ENCODE measurements around the gene CPLX3.
"Not testable (repeated sequence)": the region's sequence is repeated elsewhere in the genome, so short reads cannot be mapped to it uniquely, and the experiment has no call there.

Gene CPLX3

GRCh38 chr15:74784426-74785193 is 41.8 kb upstream of the CPLX3 start:
- ChIA-PET POLR2A (interaction anchor here (0.6 to 1.2 kb wide), 2 partner anchors 111 to 122 kb away, joined by 3 to 5 read pairs; partner anchors contain the start of gene FAM219B), CTCF (interaction anchor here (1.1 to 33.5 kb wide), 13 partner anchors 9 to 402 kb away, joined by 5 to 1672 read pairs (median 11); partner anchors contain the start of genes CLK3, RPP25 and ULK3)
- DNase-seq (ENCODE audit: low read depth, low spot score) = no peak
- no peak overlapping the region; the same call in 1 of the 2 replicates for H3K4me3 ChIP-seq (ENCODE audit: low read depth, low read length)
- TF ChIP-seq, protein P1, sequence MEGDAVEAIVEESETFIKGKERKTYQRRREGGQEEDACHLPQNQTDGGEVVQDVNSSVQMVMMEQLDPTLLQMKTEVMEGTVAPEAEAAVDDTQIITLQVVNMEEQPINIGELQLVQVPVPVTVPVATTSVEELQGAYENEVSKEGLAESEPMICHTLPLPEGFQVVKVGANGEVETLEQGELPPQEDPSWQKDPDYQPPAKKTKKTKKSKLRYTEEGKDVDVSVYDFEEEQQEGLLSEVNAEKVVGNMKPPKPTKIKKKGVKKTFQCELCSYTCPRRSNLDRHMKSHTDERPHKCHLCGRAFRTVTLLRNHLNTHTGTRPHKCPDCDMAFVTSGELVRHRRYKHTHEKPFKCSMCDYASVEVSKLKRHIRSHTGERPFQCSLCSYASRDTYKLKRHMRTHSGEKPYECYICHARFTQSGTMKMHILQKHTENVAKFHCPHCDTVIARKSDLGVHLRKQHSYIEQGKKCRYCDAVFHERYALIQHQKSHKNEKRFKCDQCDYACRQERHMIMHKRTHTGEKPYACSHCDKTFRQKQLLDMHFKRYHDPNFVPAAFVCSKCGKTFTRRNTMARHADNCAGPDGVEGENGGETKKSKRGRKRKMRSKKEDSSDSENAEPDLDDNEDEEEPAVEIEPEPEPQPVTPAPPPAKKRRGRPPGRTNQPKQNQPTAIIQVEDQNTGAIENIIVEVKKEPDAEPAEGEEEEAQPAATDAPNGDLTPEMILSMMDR (IDR thresholded peaks at IDR 0.05; ENCODE audit: insufficient read depth, low read length, missing control alignments) = no peak

DNA sequence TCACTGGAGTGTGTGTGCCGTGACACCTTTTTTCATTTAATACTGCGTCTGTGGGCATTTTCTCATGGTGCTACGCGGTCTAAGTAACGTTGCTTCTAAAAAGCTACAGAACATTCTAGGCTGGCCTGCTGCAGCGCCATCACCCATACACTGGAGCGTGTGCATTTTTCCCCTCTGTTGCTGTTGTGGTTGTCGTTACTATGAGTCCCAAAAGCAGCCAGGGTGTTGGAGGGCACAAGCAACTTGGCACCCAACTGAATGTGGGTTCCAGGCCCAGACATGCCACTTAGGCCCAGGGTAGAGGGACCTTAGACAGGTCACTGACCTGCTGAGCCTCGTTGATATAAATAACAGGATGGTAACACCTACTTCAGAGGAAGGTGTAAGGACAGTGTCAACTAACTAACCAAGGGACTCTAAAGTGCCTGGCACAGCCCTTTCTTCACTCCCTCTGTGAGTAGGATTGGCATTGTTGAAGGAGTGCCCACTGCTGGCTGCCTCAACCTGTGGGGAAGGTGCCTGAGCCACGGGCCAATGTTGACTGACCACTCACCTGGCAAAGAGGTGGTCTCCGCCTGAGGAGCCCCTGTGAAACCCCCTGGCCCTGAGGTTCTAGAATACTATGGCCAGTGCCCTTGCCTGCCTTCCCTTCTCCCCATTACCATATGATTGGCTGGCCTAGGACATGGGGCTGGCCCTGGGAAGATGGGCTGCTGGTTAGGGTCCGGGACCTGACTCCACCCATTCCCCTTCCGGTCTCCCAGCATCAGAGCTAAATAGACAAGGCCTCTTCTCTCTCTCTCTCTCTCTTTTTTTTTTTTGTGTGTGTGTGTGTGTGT is 41.0 kb upstream of the CPLX3 start:
- TF ChIP-seq, protein P1 (IDR thresholded peaks at IDR 0.05; ENCODE audit: insufficient read depth, low read length, missing control alignments) = no peak
- no peak for DNase-seq (ENCODE audit: low read depth, low spot score)
- CTCF ChIA-PET = interaction anchor here (1.2 to 33.5 kb wide), 8 partner anchors 8 to 168 kb away, joined by 3 to 1672 read pairs (median 132); partner anchors contain the start of genes CLK3 and RPP25
- no peak overlapping the region for H3K4me3 ChIP-seq (ENCODE audit: low read depth, low read length)
- POLR2A ChIA-PET = no interaction called here

DNA sequence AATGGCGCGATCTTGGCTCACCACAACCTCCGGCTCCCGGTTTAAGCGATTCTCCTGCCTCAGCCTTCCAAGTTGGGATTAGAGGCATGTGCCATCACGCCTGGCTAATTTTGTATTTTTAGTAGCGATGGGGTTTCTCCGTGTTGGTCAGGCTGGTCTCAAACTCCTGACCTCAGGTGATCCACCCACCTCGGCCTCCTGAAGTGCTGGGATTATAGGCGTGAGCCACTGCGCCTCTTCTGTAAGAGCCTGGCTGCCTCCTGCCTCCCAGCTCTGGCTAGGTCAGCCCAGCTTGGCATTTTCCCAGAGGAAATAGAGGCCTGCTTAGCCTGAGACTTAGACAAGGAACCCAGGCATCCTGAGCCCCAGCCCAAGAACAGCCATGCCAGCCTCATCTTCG is 40.3 kb upstream of the CPLX3 start:
- H3K4me3 ChIP-seq (ENCODE audit: low read depth, low read length); DNase-seq (ENCODE audit: low read depth, low spot score); POLR2A ChIA-PET: not testable (repeated sequence)
- CTCF ChIA-PET = interaction anchor here (1.2 to 33.5 kb wide), 8 partner anchors 15 to 167 kb away, joined by 3 to 1672 read pairs (median 78); partner anchors contain the start of genes CLK3, RPP25 and ULK3

GRCh38 chr15:74786551-74787165 is 39.8 kb upstream of the CPLX3 start:
- TF ChIP-seq, protein P1 (IDR thresholded peaks at IDR 0.05; ENCODE audit: insufficient read depth, low read length, missing control alignments) = no peak
- CTCF ChIA-PET = interaction anchor here (0.7 to 33.5 kb wide), 13 partner anchors 8 to 167 kb away, joined by 3 to 1672 read pairs (median 5); partner anchors contain the start of genes CLK3, RPP25 and ULK3
- POLR2A ChIA-PET = interaction anchor here (1.0 to 1.4 kb wide), 2 partner anchors 9 to 151 kb away, joined by 4 to 5 read pairs; partner anchors contain the start of gene COX5A
- H3K4me3 ChIP-seq (ENCODE audit: low read depth, low read length) = no peak overlapping the region
- DNase-seq (ENCODE audit: low read depth, low spot score) = no peak

- DNase-seq (ENCODE audit: low read depth, low spot score) = no peak
- CTCF ChIA-PET = interaction anchor here (0.7 to 33.5 kb wide), 18 partner anchors 8 to 166 kb away, joined by 3 to 1672 read pairs (median 4); partner anchors contain the start of genes CLK3, CPLX3, MPI and RPP25
- POLR2A ChIA-PET = interaction anchor here (1.0 to 1.4 kb wide), 2 partner anchors 10 to 151 kb away, joined by 4 to 5 read pairs; partner anchors contain the start of gene COX5A
- no peak overlapping the region for H3K4me3 ChIP-seq (ENCODE audit: low read depth, low read length)
- TF ChIP-seq, protein P1 (IDR thresholded peaks at IDR 0.05; ENCODE audit: insufficient read depth, low read length, missing control alignments) = peak; percentile 81
Observed at GRCh38 chr15:74787251-74788041, 39.0 kb upstream of the CPLX3 start.

All from AG04449 (cell line).